ENCODE results near the gene LARP1B. TPM values are rescaled to one million over a fixed set of nuclear protein-coding genes. Genes with fewer than 3 reads are reported as not detected.

Gene LARP1B
- total RNA-seq, 2 experiments from 2014 or later = 17.6 to 18.9 TPM

- intact Hi-C loops (cut with micrococcal nuclease) = no loop called here
- CTCF ChIA-PET = no interaction called here
- H3K4me1 Mint-ChIP-seq (ENCODE audit: low read depth) = peaks cover 2% of the 10 kb centered on the region
- H3K4me3 Mint-ChIP-seq = no peak overlapping the region
- H3K36me3 Mint-ChIP-seq (ENCODE audit: low read depth) = no peaks in the 10 kb centered on the region
- no peak for DNase-seq
- H3K27ac Mint-ChIP-seq = no peak overlapping the region
- no peaks in the 10 kb centered on the region for H3K9me3 Mint-ChIP-seq
- no peaks in the 10 kb centered on the region for H3K27me3 Mint-ChIP-seq (ENCODE audit: low read depth)
Observed at GRCh38 chr4:128176643-128177042, 115.5 kb downstream of the LARP1B start.

DNA sequence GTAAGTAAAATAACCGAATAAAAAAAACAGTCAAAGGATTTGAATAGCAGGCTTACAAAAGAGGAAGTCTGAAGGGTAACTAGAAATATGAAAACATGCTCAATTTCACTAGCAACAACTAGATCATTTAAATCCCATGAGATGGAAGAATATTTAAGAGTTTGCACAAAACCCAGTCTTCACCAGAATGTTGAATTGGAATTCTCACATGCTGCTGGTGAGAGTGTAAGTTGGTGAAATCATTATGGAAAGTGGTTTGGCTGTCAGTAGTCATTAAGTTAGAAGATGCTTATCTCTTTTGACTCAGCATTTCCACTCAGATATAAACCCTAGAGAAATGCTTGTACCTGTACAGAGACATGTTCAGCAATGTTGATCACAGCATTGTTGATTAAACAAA is 116.4 kb downstream of the LARP1B start:
- H3K36me3 Mint-ChIP-seq (ENCODE audit: low read depth) = no peaks in the 10 kb centered on the region
- intact Hi-C loops (cut with micrococcal nuclease) = no loop called here
- H3K27ac Mint-ChIP-seq = no peak overlapping the region
- no peaks in the 10 kb centered on the region for H3K27me3 Mint-ChIP-seq (ENCODE audit: low read depth)
- peaks cover 2% of the 10 kb centered on the region for H3K4me1 Mint-ChIP-seq (ENCODE audit: low read depth)
- no peaks in the 10 kb centered on the region for H3K9me3 Mint-ChIP-seq
- DNase-seq = no peak
- no peak overlapping the region for H3K4me3 Mint-ChIP-seq
- CTCF ChIA-PET = no interaction called here

GRCh38 chr4:128186623-128187022 is 125.5 kb downstream of the LARP1B start:
- CTCF ChIA-PET = no interaction called here
- intact Hi-C loops (cut with micrococcal nuclease) = no loop called here
- H3K36me3 Mint-ChIP-seq (ENCODE audit: low read depth) = peaks cover 1% of the 10 kb centered on the region
- no peak overlapping the region for H3K4me3 Mint-ChIP-seq
- H3K27me3 Mint-ChIP-seq (ENCODE audit: low read depth) = no peaks in the 10 kb centered on the region
- no peak overlapping the region for H3K27ac Mint-ChIP-seq
- no peaks in the 10 kb centered on the region for H3K4me1 Mint-ChIP-seq (ENCODE audit: low read depth)
- H3K9me3 Mint-ChIP-seq = no peaks in the 10 kb centered on the region
- DNase-seq = no peak

DNA sequence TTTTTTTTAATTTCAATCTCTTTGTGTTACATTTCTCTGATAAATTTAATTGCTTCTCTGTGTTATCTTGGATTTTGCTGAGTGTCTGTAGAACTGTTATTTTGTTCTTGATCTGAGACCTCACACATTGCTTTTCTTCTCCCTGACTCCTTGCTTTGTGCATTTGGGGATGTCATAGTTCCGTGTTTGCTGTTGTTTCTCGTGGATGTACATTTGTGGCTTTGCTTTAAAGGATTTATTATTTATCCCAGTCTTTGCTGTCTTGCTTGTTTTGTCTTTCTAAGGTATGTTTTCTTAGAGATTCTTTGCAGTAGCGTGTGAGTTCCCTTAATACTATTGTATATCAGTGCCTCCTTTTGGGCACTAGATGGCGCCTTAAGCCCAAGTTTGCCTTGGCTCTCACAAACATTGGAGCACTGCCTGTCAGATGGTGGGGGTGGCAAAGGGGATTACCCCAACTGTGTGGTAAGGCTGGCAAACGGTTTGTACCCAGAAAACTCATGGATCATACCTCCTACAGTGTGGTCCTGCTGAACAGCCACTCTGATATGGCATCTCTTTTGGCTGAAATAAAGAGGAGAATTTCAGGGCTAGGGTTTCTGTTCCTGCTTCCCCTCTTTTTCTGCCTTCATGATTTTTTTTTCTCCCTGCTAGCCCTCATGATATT is 130.1 kb downstream of the LARP1B start:
- no peak overlapping the region for H3K4me3 Mint-ChIP-seq
- no peaks in the 10 kb centered on the region for H3K4me1 Mint-ChIP-seq (ENCODE audit: low read depth)
- H3K27me3 Mint-ChIP-seq (ENCODE audit: low read depth) = no peaks in the 10 kb centered on the region
- H3K9me3 Mint-ChIP-seq = no peaks in the 10 kb centered on the region
- intact Hi-C loops (cut with micrococcal nuclease) = loop anchor here (1.0 to 10.0 kb wide), 7 partner anchors 30 to 1174 kb away; partner anchors contain the start of gene JADE1
- H3K36me3 Mint-ChIP-seq (ENCODE audit: low read depth) = no peaks in the 10 kb centered on the region
- H3K27ac Mint-ChIP-seq = no peak overlapping the region
- peak; percentile 84 for DNase-seq
- CTCF ChIA-PET = interaction anchor here (0.6 to 1.3 kb wide), 19 partner anchors 8 to 1114 kb away, joined by 3 to 6 read pairs (median 3); no protein-coding TSS in a partner anchor

- H3K4me3 Mint-ChIP-seq = no peak overlapping the region
- DNase-seq = no peak
- intact Hi-C loops (cut with micrococcal nuclease) = loop anchor here (2.0 kb wide), 3 partner anchors 30 to 616 kb away; no protein-coding TSS in a partner anchor
- H3K36me3 Mint-ChIP-seq (ENCODE audit: low read depth) = no peaks in the 10 kb centered on the region
- H3K9me3 Mint-ChIP-seq = peaks cover 1% of the 10 kb centered on the region
- H3K27me3 Mint-ChIP-seq (ENCODE audit: low read depth) = no peaks in the 10 kb centered on the region
- CTCF ChIA-PET = interaction anchor here (0.6 kb wide), 1 partner anchor 31 kb away, joined by 3 read pairs; no protein-coding TSS in a partner anchor
- H3K4me1 Mint-ChIP-seq (ENCODE audit: low read depth) = no peaks in the 10 kb centered on the region
- H3K27ac Mint-ChIP-seq = no peak overlapping the region
Observed at GRCh38 chr4:128220286-128221235, 159.4 kb downstream of the LARP1B start.

GRCh38 chr4:128221586-128221985 is 160.5 kb downstream of the LARP1B start:
- Mint-ChIP-seq H3K4me1 (ENCODE audit: low read depth) (no peaks in the 10 kb centered on the region), H3K36me3 (ENCODE audit: low read depth) (no peaks in the 10 kb centered on the region), H3K4me3 (no peak overlapping the region), H3K27ac (no peak overlapping the region), H3K9me3 (no peaks in the 10 kb centered on the region), H3K27me3 (ENCODE audit: low read depth) (no peaks in the 10 kb centered on the region)
- CTCF ChIA-PET = interaction anchor here (0.8 kb wide), 1 partner anchor 31 kb away, joined by 3 read pairs; no protein-coding TSS in a partner anchor
- intact Hi-C loops (cut with micrococcal nuclease) = loop anchor here (2.0 kb wide), 3 partner anchors 31 to 617 kb away; no protein-coding TSS in a partner anchor
- no peak for DNase-seq

- intact Hi-C loops (cut with micrococcal nuclease) = no loop called here
- Mint-ChIP-seq H3K4me3 (no peak overlapping the region), H3K4me1 (ENCODE audit: low read depth) (no peaks in the 10 kb centered on the region), H3K9me3 (no peaks in the 10 kb centered on the region), H3K27ac (no peak overlapping the region), H3K36me3 (ENCODE audit: low read depth) (no peaks in the 10 kb centered on the region), H3K27me3 (ENCODE audit: low read depth) (no peaks in the 10 kb centered on the region)
- DNase-seq = no peak
- CTCF ChIA-PET = interaction anchor here (0.6 to 1.4 kb wide), 2 partner anchors 33 to 149 kb away, joined by 3 read pairs; no protein-coding TSS in a partner anchor
Observed at GRCh38 chr4:128225148-128225547, 164.0 kb downstream of the LARP1B start.

DNA sequence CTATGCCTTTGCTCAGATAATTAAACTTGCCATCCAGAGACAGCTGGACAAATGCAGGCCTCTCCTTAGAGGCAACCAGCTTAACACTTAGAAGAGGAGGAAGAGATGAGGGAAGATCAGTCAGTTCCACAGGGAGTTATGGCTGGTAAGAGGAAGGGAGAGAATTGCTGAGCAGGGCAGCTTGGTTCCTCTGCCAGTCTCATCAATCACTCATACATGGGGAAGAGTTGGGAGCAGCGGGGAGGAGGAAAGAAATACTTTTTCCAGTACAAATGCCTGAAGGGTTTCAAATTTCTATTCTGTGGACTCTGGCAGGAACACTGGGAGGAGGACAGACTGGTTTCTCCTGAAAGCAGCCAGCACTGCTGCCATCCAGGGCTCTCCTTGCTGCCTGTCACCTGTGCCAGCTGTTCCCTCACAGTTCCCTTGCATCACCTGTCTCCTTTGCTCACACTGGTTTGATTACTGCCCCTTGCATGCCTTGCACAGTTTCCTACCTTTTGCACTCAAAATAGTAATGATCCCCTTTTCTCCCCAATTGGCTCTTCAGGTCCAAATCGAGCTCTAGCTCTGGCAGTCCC is 167.0 kb downstream of the LARP1B start:
- no peak for DNase-seq
- H3K4me3 Mint-ChIP-seq = no peak overlapping the region
- intact Hi-C loops (cut with micrococcal nuclease) = no loop called here
- no peaks in the 10 kb centered on the region for H3K9me3 Mint-ChIP-seq
- no peak overlapping the region for H3K27ac Mint-ChIP-seq
- H3K27me3 Mint-ChIP-seq (ENCODE audit: low read depth) = no peaks in the 10 kb centered on the region
- CTCF ChIA-PET = no interaction called here
- H3K4me1 Mint-ChIP-seq (ENCODE audit: low read depth) = no peaks in the 10 kb centered on the region
- no peaks in the 10 kb centered on the region for H3K36me3 Mint-ChIP-seq (ENCODE audit: low read depth)

GRCh38 chr4:128228845-128229795 is 168.0 kb downstream of the LARP1B start:
- H3K27me3 Mint-ChIP-seq (ENCODE audit: low read depth) = no peaks in the 10 kb centered on the region
- no peaks in the 10 kb centered on the region for H3K4me1 Mint-ChIP-seq (ENCODE audit: low read depth)
- DNase-seq = no peak
- no peaks in the 10 kb centered on the region for H3K36me3 Mint-ChIP-seq (ENCODE audit: low read depth)
- no peak overlapping the region for H3K4me3 Mint-ChIP-seq
- intact Hi-C loops (cut with micrococcal nuclease) = no loop called here
- H3K27ac Mint-ChIP-seq = no peak overlapping the region
- CTCF ChIA-PET = interaction anchor here (0.6 kb wide), 1 partner anchor 396 kb away, joined by 3 read pairs; no protein-coding TSS in a partner anchor
- H3K9me3 Mint-ChIP-seq = no peaks in the 10 kb centered on the region

DNA sequence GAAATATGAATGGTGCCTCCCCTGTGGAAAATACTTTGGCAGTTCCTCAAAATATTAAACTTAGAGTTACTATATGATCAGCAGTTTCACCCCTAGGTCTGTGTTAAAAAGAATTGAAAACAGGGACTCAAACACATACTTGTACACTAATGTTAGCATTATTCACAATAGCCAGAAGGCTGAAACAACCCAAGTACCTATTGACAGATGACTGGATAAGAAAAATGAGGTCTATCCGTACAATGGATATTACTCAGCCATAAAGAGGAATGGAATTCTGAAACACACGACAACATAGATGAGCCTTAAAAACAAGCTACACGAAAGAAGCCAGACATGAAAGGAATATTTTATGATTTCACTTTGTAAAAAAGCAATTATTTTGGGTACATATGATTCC is 171.6 kb downstream of the LARP1B start:
- H3K9me3 Mint-ChIP-seq = no peaks in the 10 kb centered on the region
- DNase-seq = no peak
- no peaks in the 10 kb centered on the region for H3K4me1 Mint-ChIP-seq (ENCODE audit: low read depth)
- H3K36me3 Mint-ChIP-seq (ENCODE audit: low read depth) = no peaks in the 10 kb centered on the region
- H3K4me3 Mint-ChIP-seq = no peak overlapping the region
- intact Hi-C loops (cut with micrococcal nuclease) = no loop called here
- no peaks in the 10 kb centered on the region for H3K27me3 Mint-ChIP-seq (ENCODE audit: low read depth)
- CTCF ChIA-PET = no interaction called here
- H3K27ac Mint-ChIP-seq = no peak overlapping the region

- DNase-seq = no peak
- intact Hi-C loops (cut with micrococcal nuclease) = no loop called here
- Mint-ChIP-seq H3K27me3 (ENCODE audit: low read depth) (no peaks in the 10 kb centered on the region), H3K36me3 (ENCODE audit: low read depth) (no peaks in the 10 kb centered on the region), H3K27ac (no peak overlapping the region), H3K9me3 (no peaks in the 10 kb centered on the region), H3K4me1 (ENCODE audit: low read depth) (no peaks in the 10 kb centered on the region), H3K4me3 (no peak overlapping the region)
- CTCF ChIA-PET = no interaction called here
Observed at GRCh38 chr4:128234836-128235235, 173.7 kb downstream of the LARP1B start.
